Loucy (cell line): ENCODE data around the gene MYO7B.
A peak's percentile ranks its signal among the peaks of the same experiment; 100 is the strongest.

ENCODE experiments used
- H2AFZ ChIP-seq: fragments of 200-600 bp; sonication (generic); 2 replicates; pipeline ENCODE4 v1.6.0; 2016; ENCODE audit warnings: antibody characterized with exemption, mild to moderate bottlenecking, low read length, moderate library complexity
- H3F3A ChIP-seq: fragments of 200-600 bp; 2 replicates; pipeline ENCODE4 v1.6.0; 2016; ENCODE audit warnings: antibody characterized with exemption, low read depth, mild to moderate bottlenecking
- H3K27me3 ChIP-seq: fragments of 200-600 bp; sonication (generic); 2 replicates; pipeline ENCODE4 v1.6.1; 2014; ENCODE audit warnings: low read length, mild to moderate bottlenecking; ENCODE audit not compliant: insufficient read depth, poor library complexity, severe bottlenecking
- H3K36me3 ChIP-seq: fragments of 200-600 bp; sonication (generic); 2 replicates; pipeline ENCODE4 v1.6.1; 2016; ENCODE audit warnings: low read length; ENCODE audit not compliant: insufficient read depth
- H3K4me1 ChIP-seq: fragments of 200-600 bp; sonication (generic); 2 replicates; pipeline ENCODE4 v1.5.1; 2014; ENCODE audit warnings: low read length, mild to moderate bottlenecking; ENCODE audit not compliant: insufficient read depth, poor library complexity, severe bottlenecking
- H3K4me2 ChIP-seq: fragments of 200-600 bp; sonication (generic); 2 replicates; pipeline ENCODE4 v1.6.0; 2014; ENCODE audit warnings: antibody characterized with exemption, low read length, low read depth, mild to moderate bottlenecking; ENCODE audit not compliant: poor library complexity, severe bottlenecking
- H3K4me3 ChIP-seq: fragments of 200-600 bp; sonication (generic); 2 replicates; pipeline ENCODE4 v1.5.1; 2014; ENCODE audit warnings: low read length, mild to moderate bottlenecking, mixed read lengths; ENCODE audit not compliant: poor library complexity, severe bottlenecking
- H3K79me2 ChIP-seq: fragments of 200-600 bp; sonication (generic); 2 replicates; pipeline ENCODE4 v1.6.1; 2014; ENCODE audit warnings: low read length; ENCODE audit not compliant: insufficient read depth
- H3K9ac ChIP-seq: fragments of 200-600 bp; sonication (generic); 2 replicates; pipeline ENCODE4 v1.6.0; 2014; ENCODE audit warnings: mild to moderate bottlenecking, low read depth, low read length, moderate library complexity; ENCODE audit not compliant: poor library complexity, severe bottlenecking
- H3K9me2 ChIP-seq: fragments of 200-600 bp; sonication (generic); replicated peaks from 2 replicates; pipeline ENCODE4 v1.6.1; 2016; ENCODE audit warnings: low read depth, low read length, mixed read lengths
- H3K9me3 ChIP-seq: fragments of 200-600 bp; sonication (generic); 2 replicates; pipeline ENCODE4 v1.6.1; 2014; ENCODE audit warnings: mild to moderate bottlenecking, antibody characterized with exemption, low read length, low read depth; ENCODE audit not compliant: insufficient read depth
- H4K20me1 ChIP-seq: fragments of 200-600 bp; sonication (generic); 2 replicates; pipeline ENCODE4 v1.6.0; 2014; ENCODE audit warnings: antibody characterized with exemption, low read length, mild to moderate bottlenecking; ENCODE audit not compliant: insufficient read depth, poor library complexity, severe bottlenecking
- CTCF ChIP-seq: fragments of 200-600 bp; sonication (generic); conservative IDR thresholded peaks from 2 replicates; pipeline ENCODE4 v1.5.1; 2014; ENCODE audit warnings: mild to moderate bottlenecking, antibody characterized with exemption, low read length
- EZH2phosphoT487 ChIP-seq: fragments of 200-600 bp; IDR thresholded peaks from 2 replicates; pipeline ENCODE4 v1.6.1; 2018; ENCODE audit warnings: antibody characterized with exemption, mild to moderate bottlenecking, moderate library complexity, borderline replicate concordance

The MYO7B gene

GRCh38 chr2:127535422-127535901 lies at the start of gene MYO7B:
Gene MYO7B (plus strand): TSS chr2:127535683. CDS start chr2:127559723, 24,040 bp downstream.
- H3F3A ChIP-seq = no peaks in the 10 kb centered on the region
- H3K36me3 ChIP-seq = no peaks in the 10 kb centered on the region
- no peak within 1 kb of the TSS for H3K4me3 ChIP-seq
- no peak within 1 kb of the TSS for H2AFZ ChIP-seq
- H3K4me1 ChIP-seq = no peaks in the 10 kb centered on the region
- TF ChIP-seq EZH2phosphoT487 = no peak
- no peaks in the 10 kb centered on the region for H3K9me2 ChIP-seq
- no peaks in the 10 kb centered on the region for H3K27me3 ChIP-seq
- H3K4me2 ChIP-seq = no peak within 1 kb of the TSS
- H3K9me3 ChIP-seq = no peaks in the 10 kb centered on the region
- H3K9ac ChIP-seq = no peak within 1 kb of the TSS
- no peaks in the 10 kb centered on the region for H4K20me1 ChIP-seq
- no peaks in the 10 kb centered on the region for H3K79me2 ChIP-seq

- H3K4me2 ChIP-seq = peak overlapping the region; percentile 67
- H3K4me3 ChIP-seq = peak overlapping the region; percentile 48
- peaks cover 87% of the 10 kb centered on the region for H3K36me3 ChIP-seq
- H3K27me3 ChIP-seq = no peaks in the 10 kb centered on the region
- peaks cover 24% of the 10 kb centered on the region for H3K4me1 ChIP-seq
- TF ChIP-seq EZH2phosphoT487 (no peak), CTCF (no peak)
- peaks cover 18% of the 10 kb centered on the region for H4K20me1 ChIP-seq
- no peaks in the 10 kb centered on the region for H3K9me3 ChIP-seq
- peaks cover 8% of the 10 kb centered on the region for H3F3A ChIP-seq
- no peaks in the 10 kb centered on the region for H3K79me2 ChIP-seq
- no peak overlapping the region for H2AFZ ChIP-seq
- H3K9ac ChIP-seq = no peak overlapping the region
- H3K9me2 ChIP-seq = no peaks in the 10 kb centered on the region
Measured at GRCh38 chr2:127485694-127486071, 49.8 kb upstream of the MYO7B start.

- Histone ChIP-seq H3K9me3 (no peaks in the 10 kb centered on the region), H3K36me3 (peaks cover 87% of the 10 kb centered on the region), H4K20me1 (peaks cover 18% of the 10 kb centered on the region), H3F3A (peaks cover 8% of the 10 kb centered on the region), H3K9me2 (no peaks in the 10 kb centered on the region), H3K4me2 (peak overlapping the region; percentile 67), H3K9ac (peak overlapping the region; percentile 12), H2AFZ (no peak overlapping the region), H3K4me1 (peaks cover 24% of the 10 kb centered on the region), H3K4me3 (peak overlapping the region; percentile 48), H3K79me2 (no peaks in the 10 kb centered on the region), H3K27me3 (no peaks in the 10 kb centered on the region)
- no peak for TF ChIP-seq CTCF
Measured at GRCh38 chr2:127486247-127487058, 49.0 kb upstream of the MYO7B start.
